ENCODE data around the gene TAF10. TPM values are rescaled to one million over a fixed set of nuclear protein-coding genes. Genes with fewer than 3 reads are reported as not detected.

TAF10 gene
- total RNA-seq, 2 experiments from 2014 or later: 159 to 161 TPM

DNA sequence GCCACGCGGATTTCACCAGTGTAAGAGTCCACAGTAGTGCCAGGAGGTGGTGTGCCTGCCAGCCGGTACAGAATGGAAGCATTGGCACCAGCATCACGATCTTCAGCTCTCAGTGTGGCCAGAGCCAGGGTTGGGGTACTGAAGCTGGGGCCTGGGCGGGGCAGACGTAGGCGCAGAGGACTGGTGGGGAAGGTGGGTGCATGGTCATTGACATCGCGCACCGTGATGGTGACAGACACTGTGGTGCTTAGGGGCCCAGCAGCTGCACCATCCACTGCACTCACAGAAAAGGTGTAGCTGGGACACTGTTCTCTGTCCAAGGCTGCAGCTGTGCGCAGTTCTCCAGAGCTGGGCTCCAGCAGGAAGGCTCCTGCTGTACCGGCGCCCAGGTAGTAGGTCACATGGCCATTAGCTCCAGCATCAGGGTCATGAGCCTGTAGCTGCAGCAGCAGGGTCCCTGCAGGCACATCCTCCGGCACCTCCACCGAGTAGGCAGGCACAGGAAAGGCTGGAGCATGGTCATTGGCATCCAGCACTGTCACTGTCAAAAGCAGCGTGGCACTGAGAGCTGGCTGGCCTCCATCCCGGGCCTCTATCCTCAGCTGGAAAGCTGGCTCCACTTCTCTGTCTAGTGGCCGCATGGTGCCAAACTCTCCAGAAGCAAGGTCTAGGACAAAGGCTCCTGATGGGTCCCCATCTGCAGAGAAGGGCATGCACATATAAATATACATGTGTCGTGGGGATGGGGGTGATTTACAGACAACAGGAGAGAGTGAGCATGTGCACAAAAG lies 15.2 kb upstream of the TAF10 start:
- no peaks in the 10 kb centered on the region for H3K36me3 Mint-ChIP-seq (ENCODE audit: low read depth)
- ChIA-PET POLR2A (interaction anchor here (1.3 to 2.3 kb wide), 5 partner anchors 9 to 56 kb away, joined by 4 to 19 read pairs (median 8); partner anchors contain the start of genes ILK, MRPL17, TAF10 and TPP1), CTCF (interaction anchor here (0.8 to 1.2 kb wide), 3 partner anchors 8 to 40 kb away, joined by 3 to 6 read pairs (median 4); partner anchors contain the start of gene TPP1)
- peak overlapping the region; percentile 5 for H3K27ac Mint-ChIP-seq
- H3K4me1 Mint-ChIP-seq: peaks cover 24% of the 10 kb centered on the region
- H3K4me3 Mint-ChIP-seq: peak overlapping the region; percentile 40
- H3K27me3 Mint-ChIP-seq: no peaks in the 10 kb centered on the region
- DNase-seq: no peak
- H3K9me3 Mint-ChIP-seq: no peaks in the 10 kb centered on the region

- no peak overlapping the region for H3K27ac Mint-ChIP-seq
- no peaks in the 10 kb centered on the region for H3K9me3 Mint-ChIP-seq
- no peak for DNase-seq
- peaks cover 20% of the 10 kb centered on the region for H3K4me1 Mint-ChIP-seq
- CTCF ChIA-PET: no interaction called here
- POLR2A ChIA-PET: no interaction called here
- no peaks in the 10 kb centered on the region for H3K27me3 Mint-ChIP-seq
- no peaks in the 10 kb centered on the region for H3K36me3 Mint-ChIP-seq (ENCODE audit: low read depth)
- no peak overlapping the region for H3K4me3 Mint-ChIP-seq
Observed at GRCh38 chr11:6625832-6626420, 13.9 kb upstream of the TAF10 start.

DNA sequence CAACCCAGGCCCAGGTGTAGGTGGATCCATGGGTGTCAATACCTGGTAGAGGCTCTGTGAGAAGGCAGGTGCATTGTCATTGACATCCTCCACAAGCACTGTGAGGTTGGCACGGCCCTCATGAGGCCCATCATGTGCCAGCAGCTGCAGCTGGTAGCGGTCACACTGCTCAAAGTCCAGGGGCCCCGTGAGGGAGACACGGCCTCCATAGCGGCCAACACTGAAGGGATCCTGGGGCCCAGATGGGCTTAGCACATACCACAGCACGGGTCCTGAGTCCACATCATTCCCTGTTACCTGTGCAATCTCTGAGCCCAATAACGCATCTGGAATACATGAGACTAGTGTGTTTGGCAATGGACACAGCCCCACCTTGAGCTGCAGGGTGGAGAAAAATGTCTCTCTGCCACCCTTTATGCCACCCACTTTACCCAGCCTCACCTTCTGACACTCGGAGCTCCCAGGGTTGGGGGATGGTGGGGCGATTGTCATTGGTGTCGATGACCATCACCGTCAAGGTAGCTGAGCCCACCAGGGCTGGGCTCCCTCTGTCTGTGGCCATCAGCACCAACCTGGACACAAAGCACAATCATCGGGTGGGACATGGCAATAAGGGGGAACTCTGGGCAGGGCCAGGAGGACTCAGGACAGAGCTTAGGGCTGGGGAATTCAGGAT lies 13.3 kb upstream of the TAF10 start:
- Mint-ChIP-seq H3K9me3 (no peaks in the 10 kb centered on the region), H3K4me1 (peaks cover 20% of the 10 kb centered on the region), H3K4me3 (no peak overlapping the region), H3K27ac (no peak overlapping the region), H3K27me3 (no peaks in the 10 kb centered on the region), H3K36me3 (ENCODE audit: low read depth) (no peaks in the 10 kb centered on the region)
- CTCF ChIA-PET: no interaction called here
- no peak for DNase-seq
- POLR2A ChIA-PET: interaction anchor here (0.6 kb wide), 1 partner anchor 12 kb away, joined by 3 read pairs; no protein-coding TSS in a partner anchor

- Mint-ChIP-seq H3K27me3 (no peaks in the 10 kb centered on the region), H3K4me3 (no peak overlapping the region), H3K9me3 (no peaks in the 10 kb centered on the region), H3K27ac (no peak overlapping the region), H3K36me3 (ENCODE audit: low read depth) (no peaks in the 10 kb centered on the region), H3K4me1 (peaks cover 20% of the 10 kb centered on the region)
- no peak for DNase-seq
- CTCF ChIA-PET: interaction anchor here (1.2 kb wide), 1 partner anchor 60 kb away, joined by 4 read pairs; the partner anchor contains the start of gene MRPL17
- POLR2A ChIA-PET: interaction anchor here (1.0 to 6.6 kb wide), 2 partner anchors 11 to 18 kb away, joined by 5 to 108 read pairs; partner anchors contain the start of genes ILK and RRP8
Observed at GRCh38 chr11:6623391-6624363, 11.7 kb upstream of the TAF10 start.

DNA sequence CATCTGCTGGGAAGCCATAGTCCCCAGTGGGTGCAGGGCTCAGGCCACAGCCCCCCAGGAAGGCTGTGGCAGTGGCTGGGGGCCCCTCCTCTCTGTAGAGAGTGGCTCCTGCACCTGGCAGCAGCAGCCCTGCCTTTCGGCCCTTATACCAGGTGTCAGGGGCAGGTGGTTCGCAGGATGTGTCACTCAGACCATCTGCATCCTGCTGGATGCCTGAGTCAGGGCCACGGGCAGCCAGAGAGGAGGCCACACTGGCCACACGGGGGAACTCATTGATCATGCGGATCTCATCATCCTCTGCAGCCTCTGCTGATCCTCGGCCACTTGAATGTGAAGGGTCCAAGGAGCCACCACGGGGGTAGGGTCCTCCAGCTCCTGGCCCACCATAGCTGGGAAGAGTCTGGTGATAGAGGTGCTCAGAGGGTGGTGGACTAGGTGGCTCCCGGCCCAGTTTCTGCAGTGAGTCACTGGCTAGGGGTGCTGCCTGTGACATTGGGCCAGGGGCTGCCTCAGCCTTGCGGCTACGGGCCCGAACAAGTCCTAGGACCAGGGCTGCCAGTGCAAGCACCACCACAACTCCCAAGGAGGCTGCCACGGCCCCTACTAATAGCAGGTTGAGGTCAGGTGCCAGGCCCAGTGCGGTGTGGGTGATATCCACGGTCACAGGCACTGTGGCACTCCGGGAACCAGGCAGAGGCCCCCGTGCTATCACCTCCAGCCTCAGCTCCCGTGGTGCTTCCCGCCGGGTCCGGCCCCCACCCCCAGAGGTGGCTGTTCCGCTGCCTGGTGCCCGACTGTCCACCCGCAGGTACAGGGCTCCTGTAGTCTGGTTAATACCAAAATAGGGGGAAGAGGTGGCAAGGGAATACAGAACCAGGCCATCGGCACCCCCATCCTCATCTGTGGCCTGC lies 10.5 kb upstream of the TAF10 start:
- Mint-ChIP-seq H3K4me3 (no peak overlapping the region), H3K9me3 (no peaks in the 10 kb centered on the region), H3K4me1 (peaks cover 12% of the 10 kb centered on the region), H3K27ac (no peak overlapping the region), H3K27me3 (no peaks in the 10 kb centered on the region), H3K36me3 (ENCODE audit: low read depth) (no peaks in the 10 kb centered on the region)
- no peak for DNase-seq
- ChIA-PET POLR2A (interaction anchor here (1.9 to 6.6 kb wide), 3 partner anchors 11 to 61 kb away, joined by 7 to 108 read pairs (median 19); partner anchors contain the start of genes ILK, MRPL17, RRP8 and TAF10), CTCF (interaction anchor here (1.0 to 1.9 kb wide), 3 partner anchors 8 to 61 kb away, joined by 3 to 7 read pairs (median 4); partner anchors contain the start of gene MRPL17)

- ChIA-PET CTCF (interaction anchor here (0.6 to 1.9 kb wide), 4 partner anchors 9 to 1073 kb away, joined by 3 to 7 read pairs (median 4); partner anchors contain the start of gene MRPL17), POLR2A (interaction anchor here (0.8 to 6.6 kb wide), 5 partner anchors 10 to 67 kb away, joined by 3 to 108 read pairs (median 7); partner anchors contain the start of genes ILK, MRPL17, RRP8 and TAF10)
- DNase-seq: no peak
- Mint-ChIP-seq H3K4me3 (no peak overlapping the region), H3K27me3 (no peaks in the 10 kb centered on the region), H3K27ac (no peak overlapping the region), H3K4me1 (peaks cover 4% of the 10 kb centered on the region), H3K36me3 (ENCODE audit: low read depth) (peaks cover 2% of the 10 kb centered on the region), H3K9me3 (no peaks in the 10 kb centered on the region)
Observed at GRCh38 chr11:6621711-6622211, 9.7 kb upstream of the TAF10 start.

DNA sequence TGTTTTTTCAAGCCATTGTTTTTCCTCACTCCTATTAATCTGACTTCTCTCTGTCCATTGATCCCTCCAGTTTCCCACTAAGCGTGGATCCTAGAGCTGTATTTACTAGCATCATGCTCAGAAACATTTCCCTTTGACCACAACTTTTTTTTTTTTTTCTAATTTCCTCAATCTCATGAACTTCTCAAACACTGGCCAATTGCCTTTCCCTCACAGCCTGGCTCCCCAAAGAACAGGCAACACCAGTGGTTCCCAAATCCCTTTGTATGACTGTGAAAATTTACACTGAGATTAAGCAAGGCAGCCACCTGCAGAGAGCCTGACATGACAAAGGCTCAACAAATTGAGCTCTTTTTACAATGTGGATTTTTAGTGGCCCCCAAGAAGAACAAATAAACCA lies 8.6 kb upstream of the TAF10 start:
- Mint-ChIP-seq H3K36me3 (ENCODE audit: low read depth) (peaks cover 13% of the 10 kb centered on the region), H3K27ac (no peak overlapping the region), H3K27me3 (no peaks in the 10 kb centered on the region), H3K4me3 (no peak overlapping the region), H3K9me3 (no peaks in the 10 kb centered on the region), H3K4me1 (peaks cover 6% of the 10 kb centered on the region)
- no peak for DNase-seq
- POLR2A ChIA-PET: interaction anchor here (1.4 to 6.6 kb wide), 4 partner anchors 9 to 63 kb away, joined by 3 to 108 read pairs (median 13); partner anchors contain the start of genes ILK, MRPL17, RRP8 and TAF10
- CTCF ChIA-PET: interaction anchor here (0.8 to 4.4 kb wide), 4 partner anchors 9 to 63 kb away, joined by 3 to 59 read pairs (median 22); partner anchors contain the start of genes MRPL17 and TAF10

DNA sequence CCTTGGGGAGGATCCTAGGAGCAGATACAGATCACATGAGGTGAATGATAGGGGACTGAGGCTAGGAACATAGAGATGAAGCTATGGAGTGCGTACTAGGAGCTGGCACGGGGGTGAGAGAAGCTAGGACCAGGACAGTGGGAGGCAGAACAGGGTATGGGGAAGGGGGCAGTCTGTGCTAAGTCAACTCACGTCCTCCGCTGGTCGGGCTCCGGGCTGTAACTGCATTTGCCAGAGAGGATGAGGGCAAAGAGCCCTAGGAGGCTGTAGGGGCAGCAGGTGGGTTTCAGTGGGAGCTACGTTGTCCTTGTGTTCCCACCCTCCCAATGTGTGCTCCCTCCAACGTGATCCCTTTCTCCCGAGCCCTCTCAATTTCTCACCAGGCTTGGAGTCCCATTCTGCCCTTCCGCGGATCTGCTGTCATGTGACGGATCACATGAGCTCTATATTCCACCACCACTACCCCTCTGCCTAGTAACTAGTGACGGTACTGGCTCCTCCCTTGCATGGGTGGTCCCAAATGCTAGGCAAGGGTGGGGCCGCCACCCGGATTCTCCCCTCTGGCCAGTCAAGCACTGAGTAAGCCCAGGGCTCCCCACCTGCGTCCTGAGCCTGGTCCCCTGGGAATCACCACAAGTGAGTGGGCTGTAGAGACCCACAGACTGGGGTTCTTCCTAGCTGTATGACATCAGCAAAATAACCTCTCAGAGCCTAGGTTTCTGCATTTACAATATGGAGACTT lies 7.2 kb upstream of the TAF10 start, which contains the start of gene TPP1:
TSS of gene TPP1 (minus strand) at position 419 of the 742 bp plus-strand sequence. CDS start at position 397, 22 bp downstream.
- peak; percentile 92 for DNase-seq
- ChIA-PET POLR2A (interaction anchor here (0.6 to 6.6 kb wide), 23 partner anchors 8 to 299 kb away, joined by 3 to 108 read pairs (median 6); partner anchors contain the start of genes APBB1, ARFIP2, CAVIN3 and ILK), CTCF (interaction anchor here (0.7 to 4.4 kb wide), 24 partner anchors 9 to 240 kb away, joined by 3 to 59 read pairs (median 3); partner anchors contain the start of genes ARFIP2, ILK, MRPL17 and RRP8)
- Mint-ChIP-seq H3K4me3 (no peak within 1 kb of the TSS), H3K36me3 (ENCODE audit: low read depth) (peaks cover 18% of the 10 kb centered on the region), H3K27me3 (no peaks in the 10 kb centered on the region), H3K4me1 (peaks cover 6% of the 10 kb centered on the region), H3K9me3 (no peaks in the 10 kb centered on the region), H3K27ac (no peak within 1 kb of the TSS)

- ChIA-PET POLR2A (interaction anchor here (0.8 to 6.6 kb wide), 24 partner anchors 8 to 298 kb away, joined by 3 to 108 read pairs (median 6); partner anchors contain the start of genes APBB1, ARFIP2, CAVIN3 and ILK), CTCF (interaction anchor here (0.6 to 4.4 kb wide), 29 partner anchors 9 to 240 kb away, joined by 3 to 59 read pairs (median 3); partner anchors contain the start of genes ARFIP2, ILK, MRPL17 and RRP8)
- Mint-ChIP-seq H3K27me3 (no peaks in the 10 kb centered on the region), H3K9me3 (no peaks in the 10 kb centered on the region), H3K4me3 (no peak overlapping the region), H3K4me1 (peaks cover 6% of the 10 kb centered on the region), H3K27ac (no peak overlapping the region), H3K36me3 (ENCODE audit: low read depth) (peaks cover 18% of the 10 kb centered on the region)
- DNase-seq: peak; percentile 77
Observed at GRCh38 chr11:6618117-6619003, 6.3 kb upstream of the TAF10 start.
